K562 (cell line): ENCODE measurements around the gene MIEN1. TPM values are rescaled to one million over a fixed set of nuclear protein-coding genes. Genes with fewer than 3 reads are reported as not detected.

ENCODE experiments used
- CHD4 ChIP-seq: fragments of 200-600 bp; sonication (generic); IDR thresholded peaks from 3 replicates; pipeline ENCODE4 v1.6.1; 2012; ENCODE audit warnings: low read depth, mild to moderate bottlenecking, mixed read lengths, low read length, inconsistent platforms; ENCODE audit not compliant: insufficient read depth, insufficient replicate concordance, poor library complexity, severe bottlenecking
- CTBP1 ChIP-seq: fragments of 450-650 bp; IDR thresholded peaks from 2 replicates; pipeline ENCODE4 v1.6.1; 2016; ENCODE audit warnings: borderline replicate concordance
- CXXC5 ChIP-seq: fragments of 250-450 bp; sonication (Bioruptor Pico); IDR thresholded peaks from 2 replicates; pipeline ENCODE4 v1.8.0; 2022; ENCODE audit warnings: inconsistent platforms, mild to moderate bottlenecking, moderate library complexity
- DIDO1 ChIP-seq: fragments of 450-650 bp; IDR thresholded peaks from 2 replicates; pipeline ENCODE4 v1.6.1; 2016; ENCODE audit warnings: low read depth, missing biosample characterization, missing genetic modification characterization
- ELF1 ChIP-seq: fragments of 200-800 bp; sonication (Bioruptor generic); IDR thresholded peaks from 2 replicates; pipeline ENCODE4 v1.6.1; 2016; ENCODE audit warnings: missing genetic modification characterization, missing compliant biosample characterization
- KDM4B ChIP-seq, 2 experiments: fragments of 450-650 bp in 1 of 2; sonication (generic) in 1 of 2; IDR thresholded peaks; 2 replicates each; pipeline ENCODE4 v1.6.1; 2016 to 2017; ENCODE audit warnings: borderline replicate concordance in 2 of 2, antibody characterized with exemption in 1 of 2, low read depth in 1 of 2, mild to moderate bottlenecking in 1 of 2
- KDM5B ChIP-seq: fragments of 200-600 bp; sonication (generic); IDR thresholded peaks from 2 replicates; pipeline ENCODE4 v1.6.1; 2012; ENCODE audit warnings: low read depth, mild to moderate bottlenecking, moderate library complexity, low read length, control low read depth, inconsistent platforms; ENCODE audit not compliant: insufficient replicate concordance
- KLF13 ChIP-seq: fragments of 450-650 bp; IDR thresholded peaks from 2 replicates; pipeline ENCODE4 v1.6.1; 2016; ENCODE audit warnings: missing genetic modification characterization, low read depth, mild to moderate bottlenecking, missing compliant biosample characterization, moderate library complexity, borderline replicate concordance
- MEF2D ChIP-seq: conservative IDR thresholded peaks from 2 replicates; pipeline ENCODE4 v1.6.1; 2016; ENCODE audit warnings: low read depth, missing genetic modification characterization, missing compliant biosample characterization
- NONO ChIP-seq, 2 experiments: fragments of 200-400 bp in 1 of 2; fragments of 450-650 bp in 1 of 2; formaldehyde crosslinking in 1 of 2; IDR thresholded peaks; 2 replicates each; pipeline ENCODE4 v1.6.1; 2017; ENCODE audit warnings: low read depth in 2 of 2, mild to moderate bottlenecking in 2 of 2, moderate library complexity in 2 of 2, low read length in 1 of 2
- PHF21A ChIP-seq: fragments of 450-650 bp; IDR thresholded peaks from 2 replicates; pipeline ENCODE4 v1.6.1; 2017; ENCODE audit warnings: low read depth, borderline replicate concordance
- PML ChIP-seq: IDR thresholded peaks from 2 replicates; pipeline ENCODE4 v1.6.1; 2012; ENCODE audit warnings: low read length, inconsistent platforms
- POLR2A ChIP-seq: fragments of 450-650 bp; conservative IDR thresholded peaks from 2 replicates; pipeline ENCODE4 v1.6.1; 2016
- POLR2AphosphoS5 ChIP-seq: IDR thresholded peaks from 2 replicates; pipeline ENCODE4 v1.6.1; 2011; ENCODE audit warnings: mild to moderate bottlenecking, low read depth, low read length, moderate library complexity; ENCODE audit not compliant: control insufficient read depth, insufficient read depth
- SMAD1 ChIP-seq: fragments of 150-350 bp; IDR thresholded peaks from 2 replicates; pipeline ENCODE4 v1.6.1; 2014; ENCODE audit warnings: low read length, low read depth; ENCODE audit not compliant: partially characterized antibody
- SMARCA5 ChIP-seq: fragments of 450-650 bp; IDR thresholded peaks from 2 replicates; pipeline ENCODE4 v1.6.1; 2016
- STAG1 ChIP-seq: sonication (generic); formaldehyde crosslinking; IDR thresholded peaks from 2 replicates; pipeline ENCODE4 v1.5.0; 2020; ENCODE audit warnings: missing genetic modification reagents, borderline replicate concordance
- ZBTB26 ChIP-seq: fragments of 450-650 bp; formaldehyde crosslinking; IDR thresholded peaks from 2 replicates; pipeline ENCODE4 v1.4.0; 2022; ENCODE audit warnings: missing genetic modification characterization
- polyA plus RNA-seq, 8 experiments: library from polyadenylated mRNA; depleted of rRNA in 4 of 8; stranded (reverse) in 5 of 8; unstranded in 3 of 8; fragments of >200 nt; fragmentation: Nextera tagmentation in 2 of 8; fragmentation: Illumina TruSeq in 1 of 8; extraction: Ambion mirVana in 2 of 8; extraction: Trizol in 1 of 8; gene quantifications; 2 replicates each; pipeline versions ENCODE4 v1.2.1 to v1.2.3, GENCODE V29; 2011 to 2014; ENCODE audit warnings: inconsistent platforms in 1 of 8, missing spikeins in 1 of 8
- total RNA-seq, 7 experiments: library from RNA; depleted of rRNA in 6 of 7; stranded (reverse); fragments of >200 nt in 6 of 7; fragmentation: Illumina TruSeq in 2 of 7; extraction: Trizol in 2 of 7; gene quantifications; 2 replicates each; pipeline versions ENCODE4 v1.2.1 to v1.2.3, GENCODE V29; 2011 to 2021; ENCODE audit warnings: low replicate concordance in 1 of 7
- TF ChIP-seq, protein P1 (sequence below), 2 experiments: IDR thresholded peaks; 2 replicates each; pipeline ENCODE4 v1.6.1; 2012; ENCODE audit warnings: improper control_type of control experiment in 2 of 2, low read depth in 2 of 2, low read length in 2 of 2, borderline replicate concordance in 1 of 2
- TF ChIP-seq, protein P2 (sequence below): fragments of 250-450 bp; sonication (Bioruptor Pico); IDR thresholded peaks from 2 replicates; pipeline ENCODE4 v1.9.0; 2021; ENCODE audit warnings: mild to moderate bottlenecking, inconsistent platforms

MIEN1 gene
- total and polyA plus RNA-seq, 9 of the 15 experiments (the other 6 are each of a cell fraction or from before 2014, with no cell fraction given), result 61.3 to 142 (median 78.9) TPM

DNA sequence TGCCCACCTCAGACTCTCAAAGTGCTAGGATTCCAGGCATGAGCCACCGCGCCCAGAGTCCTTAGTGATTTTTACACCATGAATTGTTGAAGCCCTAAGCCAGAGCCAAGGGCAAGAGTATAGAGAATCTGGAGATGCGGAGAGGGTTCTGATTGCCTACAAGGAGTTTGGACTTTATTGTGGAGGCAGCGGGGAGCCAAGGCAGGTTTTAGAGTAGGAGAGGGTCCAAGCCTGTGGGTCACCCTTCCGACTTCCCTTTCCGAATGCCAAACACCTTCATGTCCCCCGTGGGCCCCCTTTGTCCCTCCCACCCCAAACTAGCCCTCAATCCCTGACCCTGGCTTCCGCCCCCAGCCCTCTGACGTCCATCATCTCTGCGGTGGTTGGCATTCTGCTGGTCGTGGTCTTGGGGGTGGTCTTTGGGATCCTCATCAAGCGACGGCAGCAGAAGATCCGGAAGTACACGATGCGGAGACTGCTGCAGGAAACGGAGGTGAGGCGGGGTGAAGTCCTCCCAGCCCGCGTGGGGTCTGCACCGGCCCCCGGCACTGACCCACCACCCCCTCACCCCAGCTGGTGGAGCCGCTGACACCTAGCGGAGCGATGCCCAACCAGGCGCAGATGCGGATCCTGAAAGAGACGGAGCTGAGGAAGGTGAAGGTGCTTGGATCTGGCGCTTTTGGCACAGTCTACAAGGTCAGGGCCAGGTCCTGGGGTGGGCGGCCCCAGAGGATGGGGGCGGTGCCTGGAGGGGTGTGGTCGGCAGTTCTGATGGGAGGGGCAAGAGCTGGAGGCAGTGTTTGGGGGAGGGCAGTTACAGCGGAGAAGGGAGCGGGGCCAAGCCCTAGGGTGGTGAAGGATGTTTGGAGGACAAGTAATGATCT is 7.1 kb downstream of the MIEN1 start (continued):
- no peak for TF ChIP-seq DIDO1 (tag)
- TF ChIP-seq, protein P1, sequence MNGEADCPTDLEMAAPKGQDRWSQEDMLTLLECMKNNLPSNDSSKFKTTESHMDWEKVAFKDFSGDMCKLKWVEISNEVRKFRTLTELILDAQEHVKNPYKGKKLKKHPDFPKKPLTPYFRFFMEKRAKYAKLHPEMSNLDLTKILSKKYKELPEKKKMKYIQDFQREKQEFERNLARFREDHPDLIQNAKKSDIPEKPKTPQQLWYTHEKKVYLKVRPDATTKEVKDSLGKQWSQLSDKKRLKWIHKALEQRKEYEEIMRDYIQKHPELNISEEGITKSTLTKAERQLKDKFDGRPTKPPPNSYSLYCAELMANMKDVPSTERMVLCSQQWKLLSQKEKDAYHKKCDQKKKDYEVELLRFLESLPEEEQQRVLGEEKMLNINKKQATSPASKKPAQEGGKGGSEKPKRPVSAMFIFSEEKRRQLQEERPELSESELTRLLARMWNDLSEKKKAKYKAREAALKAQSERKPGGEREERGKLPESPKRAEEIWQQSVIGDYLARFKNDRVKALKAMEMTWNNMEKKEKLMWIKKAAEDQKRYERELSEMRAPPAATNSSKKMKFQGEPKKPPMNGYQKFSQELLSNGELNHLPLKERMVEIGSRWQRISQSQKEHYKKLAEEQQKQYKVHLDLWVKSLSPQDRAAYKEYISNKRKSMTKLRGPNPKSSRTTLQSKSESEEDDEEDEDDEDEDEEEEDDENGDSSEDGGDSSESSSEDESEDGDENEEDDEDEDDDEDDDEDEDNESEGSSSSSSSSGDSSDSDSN (IDR thresholded peaks at IDR 0.05; ENCODE audit: borderline replicate concordance in 1 of 2, low read depth in 2 of 2, low read length in 2 of 2), result no peak
- TF ChIP-seq PHF21A, result no peak
- TF ChIP-seq CXXC5 (CRISPR knock-in tag), result 0 out of 2 replicates have a peak, but pooled peaks have one; percentile 30
- peak; percentile 58; the same call in 1 of the 2 replicates for TF ChIP-seq PML
- peak; percentile 89 for TF ChIP-seq POLR2A
- peak; percentile 3 for TF ChIP-seq KDM5B
- peak; percentile 27; the same call in 1 of the 2 replicates for TF ChIP-seq ZBTB26 (CRISPR knock-in tag)
- TF ChIP-seq KLF13 (tag), result peak; percentile 86; the same call in 1 of the 2 replicates
- TF ChIP-seq CTBP1, result peak; percentile 70; the same call in 1 of the 2 replicates
- TF ChIP-seq STAG1 (CRISPR knock-in tag), result no peak
- TF ChIP-seq, protein P2, sequence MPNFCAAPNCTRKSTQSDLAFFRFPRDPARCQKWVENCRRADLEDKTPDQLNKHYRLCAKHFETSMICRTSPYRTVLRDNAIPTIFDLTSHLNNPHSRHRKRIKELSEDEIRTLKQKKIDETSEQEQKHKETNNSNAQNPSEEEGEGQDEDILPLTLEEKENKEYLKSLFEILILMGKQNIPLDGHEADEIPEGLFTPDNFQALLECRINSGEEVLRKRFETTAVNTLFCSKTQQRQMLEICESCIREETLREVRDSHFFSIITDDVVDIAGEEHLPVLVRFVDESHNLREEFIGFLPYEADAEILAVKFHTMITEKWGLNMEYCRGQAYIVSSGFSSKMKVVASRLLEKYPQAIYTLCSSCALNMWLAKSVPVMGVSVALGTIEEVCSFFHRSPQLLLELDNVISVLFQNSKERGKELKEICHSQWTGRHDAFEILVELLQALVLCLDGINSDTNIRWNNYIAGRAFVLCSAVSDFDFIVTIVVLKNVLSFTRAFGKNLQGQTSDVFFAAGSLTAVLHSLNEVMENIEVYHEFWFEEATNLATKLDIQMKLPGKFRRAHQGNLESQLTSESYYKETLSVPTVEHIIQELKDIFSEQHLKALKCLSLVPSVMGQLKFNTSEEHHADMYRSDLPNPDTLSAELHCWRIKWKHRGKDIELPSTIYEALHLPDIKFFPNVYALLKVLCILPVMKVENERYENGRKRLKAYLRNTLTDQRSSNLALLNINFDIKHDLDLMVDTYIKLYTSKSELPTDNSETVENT, result peak; percentile 9; the same call in 1 of the 2 replicates
- TF ChIP-seq KDM4B (IDR thresholded peaks at IDR 0.05; ENCODE audit: borderline replicate concordance in 2 of 2, low read depth in 1 of 2), result 0 out of 4 replicates have a peak, but pooled peaks of 1 of the 2 experiments have one; percentile 33
- TF ChIP-seq SMAD1, result peak; percentile 23
- TF ChIP-seq SMARCA5, result no peak
- TF ChIP-seq POLR2AphosphoS5, result peak; percentile 50; the same call in 1 of the 2 replicates
- TF ChIP-seq ELF1 (tag), result peak; percentile 51
- TF ChIP-seq CHD4, result no peak
- no peak for TF ChIP-seq NONO (IDR thresholded peaks at IDR 0.05; ENCODE audit: low read depth in 2 of 2, low read length in 1 of 2)
- TF ChIP-seq MEF2D (tag), result no peak
